Rectal smooth muscle tissue (tissue), 1 donor: ENCODE results near the gene PIGC.

Experiments
- H3K27ac ChIP-seq: one replicate; pipeline ENCODE4 v1.7.0; 2013; ENCODE audit warnings: low read depth, low read length, inconsistent platforms
- H3K27me3 ChIP-seq: one replicate; pipeline ENCODE4 v1.7.0; 2013; ENCODE audit warnings: low read length; ENCODE audit not compliant: control insufficient read depth, insufficient read depth
- H3K36me3 ChIP-seq: one replicate; pipeline ENCODE4 v1.7.0; 2013; ENCODE audit warnings: low read length; ENCODE audit not compliant: control insufficient read depth, insufficient read depth
- H3K4me1 ChIP-seq: one replicate; pipeline ENCODE4 v1.7.0; 2013; ENCODE audit warnings: low read length; ENCODE audit not compliant: control insufficient read depth, insufficient read depth
- H3K4me3 ChIP-seq: one replicate; pipeline ENCODE4 v1.7.0; 2013; ENCODE audit warnings: low read length
- H3K9ac ChIP-seq: one replicate; pipeline ENCODE4 v1.7.0; 2013; ENCODE audit warnings: low read length

PIGC gene

GRCh38 chr1:172443666-172444453 lies at the start of gene PIGC:
Gene PIGC, minus strand, starts transcription at chr1:172444069. Its CDS starts 1,447 bp downstream, at chr1:172442622.
- H3K27ac ChIP-seq, result peak within 1 kb of the TSS; percentile 73
- no peaks in the 10 kb centered on the region for H3K27me3 ChIP-seq
- H3K4me1 ChIP-seq, result peaks cover 5% of the 10 kb centered on the region
- peaks cover 3% of the 10 kb centered on the region for H3K36me3 ChIP-seq
- H3K9ac ChIP-seq, result peak within 1 kb of the TSS; percentile 66
- peak within 1 kb of the TSS; percentile 81 for H3K4me3 ChIP-seq

GRCh38 chr1:172492421-172492820 lies 48.6 kb upstream of the PIGC start:
- Histone ChIP-seq H3K27me3 (no peaks in the 10 kb centered on the region), H3K27ac (no peak overlapping the region), H3K4me1 (no peaks in the 10 kb centered on the region), H3K36me3 (no peaks in the 10 kb centered on the region), H3K4me3 (no peak overlapping the region), H3K9ac (no peak overlapping the region)

- no peak overlapping the region for H3K4me3 ChIP-seq
- no peak overlapping the region for H3K9ac ChIP-seq
- no peaks in the 10 kb centered on the region for H3K36me3 ChIP-seq
- no peak overlapping the region for H3K27ac ChIP-seq
- H3K4me1 ChIP-seq, result no peaks in the 10 kb centered on the region
- no peaks in the 10 kb centered on the region for H3K27me3 ChIP-seq
These were observed 46.0 kb upstream of the PIGC start for GRCh38 chr1:172489847-172490246.

GRCh38 chr1:172488393-172488792 lies 44.5 kb upstream of the PIGC start:
- no peak overlapping the region for H3K27ac ChIP-seq

GRCh38 chr1:172487550-172487949 lies 43.7 kb upstream of the PIGC start:
- Histone ChIP-seq H3K9ac (no peak overlapping the region), H3K27ac (no peak overlapping the region), H3K27me3 (no peaks in the 10 kb centered on the region), H3K4me1 (no peaks in the 10 kb centered on the region), H3K4me3 (no peak overlapping the region), H3K36me3 (no peaks in the 10 kb centered on the region)

More at GRCh38 chr1:172488393-172488792, 44.5 kb upstream of the PIGC start:
- H3K36me3 ChIP-seq, result no peaks in the 10 kb centered on the region
- H3K27me3 ChIP-seq, result no peaks in the 10 kb centered on the region
- no peak overlapping the region for H3K4me3 ChIP-seq
- no peaks in the 10 kb centered on the region for H3K4me1 ChIP-seq
- no peak overlapping the region for H3K9ac ChIP-seq

GRCh38 chr1:172486805-172487454 lies 43.1 kb upstream of the PIGC start:
- Histone ChIP-seq H3K9ac (no peak overlapping the region), H3K4me1 (no peaks in the 10 kb centered on the region), H3K27me3 (no peaks in the 10 kb centered on the region), H3K36me3 (no peaks in the 10 kb centered on the region), H3K4me3 (no peak overlapping the region), H3K27ac (no peak overlapping the region)

- no peak overlapping the region for H3K9ac ChIP-seq
- H3K27ac ChIP-seq, result no peak overlapping the region
- H3K36me3 ChIP-seq, result no peaks in the 10 kb centered on the region
- no peak overlapping the region for H3K4me3 ChIP-seq
- H3K27me3 ChIP-seq, result no peaks in the 10 kb centered on the region
- H3K4me1 ChIP-seq, result no peaks in the 10 kb centered on the region
These were observed 41.8 kb upstream of the PIGC start for GRCh38 chr1:172485626-172486025.

GRCh38 chr1:172484252-172484651 lies 40.4 kb upstream of the PIGC start:
- H3K9ac ChIP-seq, result no peak overlapping the region
- H3K4me1 ChIP-seq, result no peaks in the 10 kb centered on the region
- no peaks in the 10 kb centered on the region for H3K36me3 ChIP-seq
- no peaks in the 10 kb centered on the region for H3K27me3 ChIP-seq
- H3K27ac ChIP-seq, result no peak overlapping the region
- no peak overlapping the region for H3K4me3 ChIP-seq

- no peak overlapping the region for H3K4me3 ChIP-seq
- no peak overlapping the region for H3K27ac ChIP-seq
- no peaks in the 10 kb centered on the region for H3K27me3 ChIP-seq
- H3K4me1 ChIP-seq, result no peaks in the 10 kb centered on the region
- H3K36me3 ChIP-seq, result no peaks in the 10 kb centered on the region
- no peak overlapping the region for H3K9ac ChIP-seq
These were observed 39.6 kb upstream of the PIGC start for GRCh38 chr1:172483448-172483847.

GRCh38 chr1:172482044-172482443 lies 38.2 kb upstream of the PIGC start:
- no peak overlapping the region for H3K27ac ChIP-seq
- H3K4me3 ChIP-seq, result no peak overlapping the region
- no peaks in the 10 kb centered on the region for H3K4me1 ChIP-seq

GRCh38 chr1:172480431-172480830 lies 36.6 kb upstream of the PIGC start:
- Histone ChIP-seq H3K36me3 (no peaks in the 10 kb centered on the region), H3K9ac (no peak overlapping the region), H3K4me1 (no peaks in the 10 kb centered on the region), H3K4me3 (no peak overlapping the region), H3K27me3 (no peaks in the 10 kb centered on the region), H3K27ac (no peak overlapping the region)

More at GRCh38 chr1:172482044-172482443, 38.2 kb upstream of the PIGC start:
- H3K9ac ChIP-seq, result no peak overlapping the region
- H3K27me3 ChIP-seq, result no peaks in the 10 kb centered on the region
- no peaks in the 10 kb centered on the region for H3K36me3 ChIP-seq

- H3K27me3 ChIP-seq, result no peaks in the 10 kb centered on the region
- no peak overlapping the region for H3K9ac ChIP-seq
- no peak overlapping the region for H3K4me3 ChIP-seq
- no peaks in the 10 kb centered on the region for H3K4me1 ChIP-seq
- no peak overlapping the region for H3K27ac ChIP-seq
- H3K36me3 ChIP-seq, result no peaks in the 10 kb centered on the region
These were observed 34.6 kb upstream of the PIGC start for GRCh38 chr1:172478485-172478884.

- Histone ChIP-seq H3K27me3 (no peaks in the 10 kb centered on the region), H3K36me3 (no peaks in the 10 kb centered on the region), H3K4me1 (no peaks in the 10 kb centered on the region), H3K27ac (no peak overlapping the region), H3K4me3 (no peak overlapping the region), H3K9ac (no peak overlapping the region)
These were observed 33.9 kb upstream of the PIGC start for GRCh38 chr1:172477741-172478140.
